Measurements from ENCODE around the gene SYT12.

DNA sequence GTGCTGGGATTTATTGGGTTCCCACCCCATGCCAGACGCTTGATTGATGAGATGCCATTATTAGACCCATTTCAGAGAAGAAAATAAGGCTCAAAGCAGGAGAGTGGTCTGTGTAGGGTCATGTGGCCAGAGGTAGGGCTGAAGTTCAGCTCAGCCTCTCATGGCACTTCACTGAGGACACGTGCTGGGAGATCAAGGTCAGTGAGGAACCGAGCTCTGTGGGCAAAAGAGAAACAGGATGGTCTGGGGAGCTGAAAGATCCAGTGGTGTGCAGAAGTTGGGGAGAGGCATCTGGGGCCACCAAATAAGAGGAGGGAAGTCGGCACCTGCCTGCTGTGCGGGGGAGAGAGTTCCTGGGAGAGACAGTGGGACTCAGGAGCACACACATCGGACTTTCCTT, 53.3 kb downstream of the SYT12 start:
- TF ChIP-seq POLR2A (IDR thresholded peaks at IDR 0.05; ENCODE audit: low read depth, low read length) (no peak), CTCF (IDR thresholded peaks at IDR 0.05; ENCODE audit: extremely low read depth in 1 of 2, insufficient read depth in 1 of 2, low read depth in 1 of 2, low read length in 2 of 2) (no peak), EZH2 (IDR thresholded peaks at IDR 0.05; ENCODE audit: borderline replicate concordance, low read depth, low read length, severe bottlenecking) (no peak), POLR2AphosphoS5 (IDR thresholded peaks at IDR 0.05; ENCODE audit: insufficient read depth, low read depth, low read length) (no peak)
